Nephron progenitor cell (in vitro differentiated cells): ENCODE data around the gene KSR1.
A peak's percentile ranks its signal among the peaks of the same experiment; 100 is the strongest.

Experiments
- DNase-seq: peaks from one replicate; pipeline ENCODE4 v3.0.0; 2021
- H3K27ac Mint-ChIP-seq: 2 replicates; pipeline ENCODE4 v1.8.0; 2021; ENCODE audit warnings: mild to moderate bottlenecking, moderate library complexity, mixed read lengths
- H3K27me3 Mint-ChIP-seq: 2 replicates; pipeline ENCODE4 v1.8.0; 2021; ENCODE audit warnings: mild to moderate bottlenecking, low read depth, mixed read lengths; ENCODE audit not compliant: poor library complexity
- H3K36me3 Mint-ChIP-seq: 2 replicates; pipeline ENCODE4 v1.8.0; 2021; ENCODE audit warnings: low read depth, mixed read lengths
- H3K4me1 Mint-ChIP-seq: 2 replicates; pipeline ENCODE4 v1.8.0; 2021; ENCODE audit warnings: mixed read lengths
- H3K4me3 Mint-ChIP-seq: 2 replicates; pipeline ENCODE4 v1.8.0; 2021; ENCODE audit warnings: mild to moderate bottlenecking, moderate library complexity, mixed read lengths
- H3K9me3 Mint-ChIP-seq: 2 replicates; pipeline ENCODE4 v1.8.0; 2021; ENCODE audit warnings: mild to moderate bottlenecking, moderate library complexity, mixed read lengths
- CTCF ChIP-seq: fragments of 200-600 bp; sonication (generic); IDR thresholded peaks from 2 replicates; pipeline ENCODE4 v1.5.0; 2021; ENCODE audit warnings: antibody characterized with exemption

KSR1 gene

DNA sequence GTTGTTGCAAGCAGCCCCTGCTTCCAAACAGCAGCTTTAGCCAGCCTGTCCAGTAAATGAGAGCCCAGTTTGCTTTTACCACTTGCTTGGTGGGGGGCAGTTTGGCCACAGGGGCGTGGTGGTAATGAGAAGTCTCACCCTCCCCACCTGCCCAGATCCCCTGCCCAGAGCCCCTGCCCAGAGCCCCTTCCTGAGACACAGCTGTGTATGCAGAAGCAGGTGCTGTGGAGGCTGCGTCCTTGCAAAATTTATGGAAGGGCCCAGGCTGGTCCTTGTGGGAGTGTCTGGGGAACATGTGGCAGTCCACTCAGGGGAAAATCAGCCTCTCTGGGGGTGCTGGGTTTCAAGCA, 147.1 kb downstream of the KSR1 start:
- H3K36me3 Mint-ChIP-seq = peaks cover 18% of the 10 kb centered on the region
- no peaks in the 10 kb centered on the region for H3K9me3 Mint-ChIP-seq
- TF ChIP-seq CTCF = no peak
- H3K27me3 Mint-ChIP-seq = no peaks in the 10 kb centered on the region
- H3K4me3 Mint-ChIP-seq = no peak overlapping the region
- peaks cover 21% of the 10 kb centered on the region for H3K4me1 Mint-ChIP-seq
- DNase-seq = no peak
- H3K27ac Mint-ChIP-seq = no peak overlapping the region

DNA sequence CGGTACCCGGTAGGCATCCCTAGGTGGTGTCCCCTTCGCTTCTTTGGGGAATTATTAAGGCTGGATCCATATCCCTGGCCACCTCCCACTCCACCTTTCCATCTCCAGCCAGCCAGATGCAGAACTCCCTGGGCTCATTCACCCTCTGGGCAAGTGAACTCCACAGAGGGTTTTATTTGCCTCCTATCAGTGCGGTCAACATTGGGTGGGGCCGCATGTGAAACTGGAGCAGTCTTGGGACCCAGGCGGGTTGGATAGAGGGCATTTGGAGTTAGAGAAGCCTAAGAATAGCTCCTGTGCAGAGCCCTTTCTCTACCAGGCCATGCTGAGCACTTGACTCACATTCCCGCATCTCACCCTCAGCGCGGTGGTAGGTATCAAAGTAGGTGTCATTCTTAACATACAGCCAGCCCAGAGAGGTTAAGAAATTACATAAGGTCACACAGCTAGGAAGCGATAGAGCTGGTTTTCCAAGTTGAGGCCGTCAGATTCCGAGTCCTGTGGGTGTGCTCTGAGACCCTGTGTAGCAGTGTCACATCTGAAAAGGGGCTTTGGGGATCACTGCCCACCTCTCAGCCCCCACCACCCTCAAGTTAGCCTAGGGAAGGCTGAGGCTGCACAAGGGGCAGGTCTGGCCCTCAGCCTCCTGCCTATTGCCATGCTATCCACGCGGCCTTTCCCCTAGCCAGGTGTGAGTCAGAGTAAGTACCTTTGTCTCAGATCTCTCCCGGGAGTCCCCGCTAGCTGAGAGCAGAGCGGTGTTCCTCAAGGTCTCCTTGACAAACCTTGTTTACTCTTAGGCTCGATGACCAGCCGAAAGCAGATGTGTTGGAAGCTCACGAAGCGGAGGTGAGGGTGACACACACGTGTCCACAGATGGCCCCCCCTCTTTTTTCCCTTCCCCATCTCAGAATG, 147.9 kb downstream of the KSR1 start:
- peaks cover 22% of the 10 kb centered on the region for H3K36me3 Mint-ChIP-seq
- H3K4me3 Mint-ChIP-seq = no peak overlapping the region
- H3K27me3 Mint-ChIP-seq = no peaks in the 10 kb centered on the region
- DNase-seq = no peak
- no peak overlapping the region for H3K27ac Mint-ChIP-seq
- TF ChIP-seq CTCF = no peak
- H3K9me3 Mint-ChIP-seq = no peaks in the 10 kb centered on the region
- peaks cover 21% of the 10 kb centered on the region for H3K4me1 Mint-ChIP-seq

- Mint-ChIP-seq H3K9me3 (no peaks in the 10 kb centered on the region), H3K36me3 (peaks cover 22% of the 10 kb centered on the region), H3K4me1 (peaks cover 21% of the 10 kb centered on the region), H3K27ac (no peak overlapping the region), H3K27me3 (no peaks in the 10 kb centered on the region), H3K4me3 (no peak overlapping the region)
- no peak for DNase-seq
- no peak for TF ChIP-seq CTCF
These were observed 149.2 kb downstream of the KSR1 start for GRCh38 chr17:27605409-27605808.

DNA sequence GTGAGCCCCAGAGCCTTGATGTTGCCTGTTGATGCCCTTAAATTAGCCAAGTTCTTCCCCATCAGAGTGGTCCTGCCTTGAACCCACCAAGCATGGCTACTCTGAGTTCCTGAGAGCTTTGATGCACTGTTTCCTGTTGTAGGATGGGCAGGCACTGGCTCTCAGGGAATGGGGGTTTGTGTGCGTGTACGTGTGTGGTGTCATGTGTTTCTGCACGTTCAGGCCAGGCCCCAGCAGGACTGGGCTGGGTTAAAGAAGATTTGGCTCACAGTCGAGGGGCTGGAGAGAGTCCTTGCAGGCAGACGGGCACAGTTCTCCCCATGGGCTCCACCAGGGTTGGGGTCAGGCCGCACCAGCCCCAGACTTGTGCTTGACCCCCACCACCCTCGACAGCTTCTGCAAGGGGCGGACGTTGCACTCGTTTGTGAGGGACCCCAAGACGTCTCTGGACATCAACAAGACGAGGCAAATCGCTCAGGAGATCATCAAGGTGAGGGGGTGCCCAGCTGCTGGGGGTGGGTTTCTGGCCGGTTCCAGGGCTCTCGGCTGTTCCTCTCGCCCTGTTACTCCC, 151.4 kb downstream of the KSR1 start:
- DNase-seq = no peak
- Mint-ChIP-seq H3K27ac (peak overlapping the region; percentile 74), H3K9me3 (no peaks in the 10 kb centered on the region), H3K4me1 (peaks cover 14% of the 10 kb centered on the region), H3K4me3 (no peak overlapping the region), H3K27me3 (no peaks in the 10 kb centered on the region), H3K36me3 (peaks cover 10% of the 10 kb centered on the region)
- TF ChIP-seq CTCF = no peak

- H3K4me3 Mint-ChIP-seq = no peak overlapping the region
- TF ChIP-seq CTCF = no peak
- no peak overlapping the region for H3K27ac Mint-ChIP-seq
- no peak for DNase-seq
- no peaks in the 10 kb centered on the region for H3K9me3 Mint-ChIP-seq
- H3K27me3 Mint-ChIP-seq = no peaks in the 10 kb centered on the region
- H3K4me1 Mint-ChIP-seq = peaks cover 5% of the 10 kb centered on the region
- H3K36me3 Mint-ChIP-seq = peaks cover 10% of the 10 kb centered on the region
These were observed 152.3 kb downstream of the KSR1 start for GRCh38 chr17:27608328-27609230.
